GM03348 (cell line): ENCODE results near the gene GTF2E1.
"Not testable (repeated sequence)": the region's sequence is repeated elsewhere in the genome, so short reads cannot be mapped to it uniquely, and the experiment has no call there.

Experiments
- DNase-seq: peaks from one replicate; pipeline ENCODE4 v3.0.0; 2012; ENCODE audit warnings: low spot score

Gene GTF2E1

DNA sequence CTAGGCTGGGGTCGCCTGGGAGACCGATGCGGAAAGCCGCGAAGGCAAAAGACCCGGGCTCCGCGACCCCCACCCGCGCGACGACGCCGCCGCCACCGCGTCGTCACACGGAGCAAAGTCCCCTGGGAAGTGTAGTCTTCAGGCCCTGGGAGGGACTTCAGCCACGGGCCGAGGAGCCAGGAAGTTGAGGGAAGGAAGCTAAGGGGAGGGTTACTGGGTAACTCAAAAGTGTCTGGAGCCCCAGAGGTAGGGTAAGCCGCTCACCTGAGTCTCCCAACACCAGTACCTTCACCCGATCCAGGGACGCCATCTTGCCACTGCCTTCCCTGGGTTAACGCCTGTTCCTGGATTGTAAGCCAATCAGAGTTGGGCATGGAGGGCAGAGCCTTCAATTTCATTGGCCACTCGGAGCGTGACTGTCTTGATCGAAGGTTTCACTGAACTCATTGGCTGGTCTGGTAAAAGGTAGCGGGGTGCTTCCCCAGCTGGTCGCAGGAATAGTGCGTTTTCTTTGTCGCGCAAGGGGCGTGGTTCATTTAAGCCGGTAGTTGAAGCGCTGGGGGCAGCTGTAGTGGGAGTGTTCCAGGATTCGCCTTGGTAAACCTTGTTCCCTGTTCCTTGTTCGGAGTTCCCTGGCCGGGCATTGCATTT is at the start of gene GTF2E1, which contains the start of gene RABL3:
TSS of gene GTF2E1 (plus strand) at position 547 of the 651 bp plus-strand sequence. CDS start 7,809 bp downstream, outside the sequence.
TSS of gene RABL3 (minus strand) at position 319 of the 651 bp plus-strand sequence. CDS start at position 310, 9 bp downstream.
- DNase-seq = peak; percentile 98

DNA sequence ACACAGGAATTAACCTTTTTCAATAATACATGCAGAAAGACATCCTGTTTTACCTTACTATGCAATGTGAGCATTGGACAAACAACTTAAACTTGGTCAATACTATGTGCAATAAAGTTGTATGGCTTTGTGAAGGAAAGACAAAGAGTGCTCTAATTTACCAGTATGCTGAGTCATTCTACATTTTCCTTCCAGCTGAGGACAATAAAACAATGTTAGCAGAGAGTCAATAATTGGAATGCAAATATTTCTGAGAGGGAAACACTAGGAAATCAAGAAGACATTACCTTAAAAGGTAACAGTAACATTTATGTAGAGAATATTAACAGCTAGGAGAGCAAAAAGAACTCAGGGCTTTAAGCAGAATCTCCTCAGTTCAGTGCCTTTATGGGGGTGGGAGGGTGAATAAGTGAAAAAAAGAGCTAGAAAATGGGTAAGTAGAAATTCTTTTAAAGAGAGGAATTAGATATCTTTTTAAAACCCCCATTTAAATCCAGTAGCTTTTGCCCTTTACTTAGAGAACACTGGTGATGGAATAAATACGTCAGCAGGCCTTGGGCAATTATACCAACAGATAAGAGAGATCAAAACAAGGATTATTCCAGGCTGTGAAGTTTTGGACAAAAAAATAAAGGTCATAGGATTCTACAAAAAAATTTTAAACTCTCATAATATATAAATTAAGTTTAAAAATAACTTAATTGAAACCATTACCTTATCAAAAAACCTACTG is 48.9 kb upstream of the GTF2E1 start:
- peak; percentile 37 for DNase-seq

DNA sequence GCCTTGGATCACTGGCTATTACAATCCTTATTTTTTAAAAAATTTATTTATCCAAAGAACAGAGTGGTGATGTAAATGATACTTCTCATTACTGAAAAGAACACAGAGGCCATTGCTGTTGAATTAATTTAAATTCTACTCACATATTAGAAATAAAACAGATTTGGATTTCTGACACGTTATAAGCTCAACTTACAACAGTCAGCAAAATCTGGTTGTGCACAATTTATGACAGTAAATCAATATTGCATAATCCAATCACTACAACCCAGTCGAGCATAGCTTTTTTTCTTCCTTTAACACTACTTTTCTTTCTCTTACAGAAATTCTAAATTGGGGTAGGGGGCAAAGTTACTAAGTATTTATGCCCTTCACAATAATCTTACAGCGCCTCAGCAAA is 43.2 kb upstream of the GTF2E1 start:
- no peak for DNase-seq

DNA sequence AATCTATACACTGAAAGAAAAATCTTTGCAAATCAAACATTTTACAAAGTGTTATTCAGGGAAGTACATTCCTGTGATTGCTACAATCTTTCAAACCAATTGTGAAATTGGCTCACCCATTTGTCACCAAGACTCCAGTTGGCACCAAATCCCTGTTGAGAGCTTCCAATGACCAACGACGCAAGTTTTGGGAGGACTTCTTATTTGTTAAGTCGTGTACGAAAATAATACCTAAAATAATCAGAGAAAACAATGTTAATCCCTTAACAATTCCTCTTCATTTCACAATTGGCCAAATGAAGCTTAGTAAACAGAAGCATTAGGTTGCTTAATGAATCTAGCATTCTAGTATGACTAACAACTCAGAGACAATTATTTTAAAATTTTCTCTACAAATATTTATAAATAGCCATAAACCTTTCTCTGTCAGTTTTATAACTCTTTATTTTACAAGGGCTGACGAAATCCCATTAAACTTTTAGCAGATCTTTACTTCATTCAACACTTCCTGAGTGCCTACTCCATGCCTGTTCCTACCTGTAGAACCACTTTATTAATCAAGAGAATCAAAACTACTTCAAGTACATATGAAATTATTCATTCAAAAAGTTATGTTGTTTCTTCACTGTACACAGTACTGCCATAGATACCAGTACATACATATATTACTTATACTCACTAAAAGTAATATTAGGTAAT is 36.5 kb upstream of the GTF2E1 start:
- DNase-seq = no peak

DNA sequence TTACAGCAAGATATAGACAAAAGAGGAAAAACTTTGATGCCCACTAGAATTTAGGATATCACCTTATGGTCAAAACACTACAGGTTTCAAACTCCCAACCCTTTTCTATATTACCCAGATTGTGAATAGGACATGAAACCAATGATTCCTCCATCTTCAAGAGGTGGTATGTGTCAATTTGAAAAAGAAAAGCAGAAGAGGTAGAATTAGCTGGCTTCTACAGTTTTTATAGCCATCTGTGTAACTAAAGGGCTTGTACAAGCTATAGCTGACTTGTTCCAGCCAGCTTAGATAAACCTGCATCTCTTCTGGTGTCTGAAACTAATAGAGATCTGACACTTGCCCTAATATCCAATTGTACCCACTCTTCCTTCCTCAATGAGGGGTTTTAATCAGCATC is 35.6 kb upstream of the GTF2E1 start:
- no peak for DNase-seq

DNA sequence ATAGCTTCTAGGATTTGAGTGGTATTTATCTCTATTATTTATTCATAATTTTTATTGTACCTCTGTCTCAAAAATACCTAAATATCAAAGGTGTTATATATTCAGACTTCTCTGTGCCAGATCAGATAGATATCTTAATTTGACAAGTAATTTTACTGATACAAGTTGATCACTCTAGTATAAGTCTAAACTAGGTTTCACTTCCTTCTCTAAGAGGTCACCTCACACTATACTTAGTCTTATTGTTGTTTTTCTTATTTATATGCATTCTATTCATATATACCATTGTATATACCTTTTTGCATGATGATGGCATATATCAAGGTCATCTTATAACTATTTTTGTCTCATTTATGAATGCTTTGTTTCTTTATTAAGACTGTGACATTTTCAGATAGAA is 34.1 kb upstream of the GTF2E1 start:
- DNase-seq = no peak

DNA sequence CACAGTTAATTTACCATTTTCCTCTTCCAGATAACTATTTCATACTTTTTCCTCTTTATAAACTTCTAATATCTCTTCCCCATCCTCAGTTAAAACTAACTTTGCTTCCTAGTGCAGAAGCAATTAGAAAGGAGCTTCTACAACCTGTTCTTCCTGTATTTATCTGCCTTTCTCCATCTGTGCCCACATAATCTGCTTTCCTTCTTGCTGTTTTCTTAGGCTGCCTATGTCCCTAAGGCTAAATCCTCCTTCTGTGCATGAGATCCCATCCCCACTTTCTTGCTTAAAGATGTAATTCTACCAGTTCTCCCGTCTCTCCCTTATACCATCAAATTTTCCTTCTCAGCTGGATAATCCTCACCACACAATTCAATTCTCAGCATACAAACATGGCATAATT is 32.2 kb upstream of the GTF2E1 start:
- no peak for DNase-seq

DNA sequence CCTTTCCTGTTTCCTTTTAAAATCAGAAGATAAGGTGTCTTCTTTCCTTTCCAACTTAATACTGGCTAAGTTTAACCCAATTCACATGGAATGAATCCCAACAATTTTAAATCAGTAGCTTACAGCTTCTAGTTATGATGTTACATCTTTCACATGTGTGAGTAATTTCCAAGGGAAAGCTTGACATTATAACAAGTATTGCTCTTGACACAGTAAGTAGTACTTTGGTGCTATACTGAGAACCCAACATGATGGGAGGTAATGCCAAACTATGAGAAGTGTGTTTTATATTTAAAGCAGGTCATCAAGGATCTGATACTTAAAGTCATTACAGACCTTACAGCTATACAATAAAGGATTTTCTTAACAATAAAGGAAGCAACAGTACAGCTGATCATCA is 29.3 kb upstream of the GTF2E1 start:
- DNase-seq = no peak

DNA sequence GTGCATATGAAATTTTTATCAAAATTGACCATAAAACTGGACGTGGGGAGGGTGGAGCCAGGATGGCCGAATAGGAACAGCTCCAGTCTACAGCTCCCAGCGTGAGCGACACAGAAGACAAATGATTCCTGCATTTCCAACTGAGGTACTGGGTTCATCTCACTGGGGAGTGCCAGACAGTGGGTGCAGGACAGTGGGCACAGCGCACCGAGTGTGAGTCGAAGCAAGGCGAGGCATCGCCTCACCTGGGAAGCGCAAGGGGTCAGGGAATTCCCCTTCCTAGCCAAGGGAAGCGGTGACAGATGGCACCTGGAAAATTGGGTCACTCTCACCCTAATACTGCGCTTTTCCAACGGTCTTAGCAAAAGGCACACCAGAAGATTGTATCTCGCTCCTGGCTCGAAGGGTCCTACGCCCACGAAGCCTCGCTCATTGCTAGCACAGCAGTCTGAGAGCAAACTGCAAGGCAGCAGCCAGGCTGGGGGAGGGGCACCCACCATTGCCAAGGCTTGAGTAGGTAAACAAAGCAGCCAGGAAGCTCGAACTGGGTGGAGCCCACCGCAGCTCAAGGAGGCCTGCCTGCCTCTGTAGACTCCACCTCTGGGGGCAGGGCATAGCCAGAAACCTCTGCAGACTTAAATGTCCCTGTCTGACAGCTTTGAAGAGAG is 23.2 kb upstream of the GTF2E1 start:
- DNase-seq = not testable (repeated sequence)

DNA sequence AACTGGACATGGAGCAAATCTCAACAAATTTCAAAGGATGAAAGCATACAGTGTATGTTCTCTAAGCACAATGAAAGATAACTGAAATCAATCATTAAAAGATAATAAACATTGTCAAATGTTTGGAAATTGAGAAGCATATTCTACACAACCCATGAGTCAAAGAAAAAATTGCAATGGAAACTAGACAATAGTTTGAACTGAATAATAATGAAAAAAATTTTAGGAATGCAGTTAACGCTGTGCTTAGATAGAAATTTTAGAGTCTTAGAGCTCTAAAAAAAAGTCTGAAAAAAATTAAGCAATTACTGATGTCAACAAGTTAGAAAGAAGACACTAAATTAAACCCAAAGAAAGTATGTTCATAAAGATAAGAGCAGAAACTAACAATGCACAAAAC is 15.8 kb upstream of the GTF2E1 start:
- DNase-seq = peak; percentile 64

DNA sequence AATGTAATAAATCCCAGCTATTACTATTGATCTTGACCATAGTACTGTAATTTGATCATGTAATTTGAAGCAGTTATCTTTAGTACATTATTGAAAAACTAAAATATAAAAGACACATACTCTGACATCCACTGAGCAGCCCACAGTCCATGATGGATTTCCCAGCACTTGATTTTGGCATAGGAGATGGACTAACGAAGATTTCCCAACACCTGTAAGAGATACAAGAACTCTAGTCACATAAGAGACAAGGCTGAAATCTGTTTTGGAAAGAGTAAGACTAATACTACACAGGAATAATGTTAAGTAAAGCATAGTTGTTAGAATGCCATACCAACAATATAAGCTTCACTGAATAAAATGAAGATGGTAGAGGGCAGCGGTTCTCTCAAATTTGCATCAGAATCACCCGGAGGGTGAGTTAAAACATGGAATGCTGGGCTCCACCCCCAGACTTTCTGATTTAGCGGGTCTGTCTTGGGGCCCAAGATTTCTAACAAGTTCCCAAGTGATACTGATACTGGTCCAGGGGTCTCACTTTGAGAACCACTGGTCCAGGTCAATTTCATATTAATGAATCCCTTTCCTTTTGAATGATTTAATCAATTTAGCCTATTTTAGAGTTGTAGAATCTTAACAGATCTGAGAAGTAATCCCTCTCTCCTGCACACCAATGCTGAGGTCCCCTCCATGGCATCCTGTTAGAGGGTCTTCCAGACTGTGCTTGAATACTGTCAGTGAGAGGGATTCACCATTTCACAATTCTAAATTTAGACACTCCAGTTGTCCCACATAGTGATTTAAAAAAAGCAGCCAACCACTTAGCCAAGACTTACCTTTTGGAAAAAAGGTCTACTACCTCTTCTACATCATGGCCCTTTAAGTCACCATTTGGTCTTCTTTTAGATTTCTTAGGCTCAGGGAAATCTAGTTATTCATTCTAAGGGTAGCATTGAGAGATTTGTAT is 11.7 kb upstream of the GTF2E1 start:
- no peak for DNase-seq

DNA sequence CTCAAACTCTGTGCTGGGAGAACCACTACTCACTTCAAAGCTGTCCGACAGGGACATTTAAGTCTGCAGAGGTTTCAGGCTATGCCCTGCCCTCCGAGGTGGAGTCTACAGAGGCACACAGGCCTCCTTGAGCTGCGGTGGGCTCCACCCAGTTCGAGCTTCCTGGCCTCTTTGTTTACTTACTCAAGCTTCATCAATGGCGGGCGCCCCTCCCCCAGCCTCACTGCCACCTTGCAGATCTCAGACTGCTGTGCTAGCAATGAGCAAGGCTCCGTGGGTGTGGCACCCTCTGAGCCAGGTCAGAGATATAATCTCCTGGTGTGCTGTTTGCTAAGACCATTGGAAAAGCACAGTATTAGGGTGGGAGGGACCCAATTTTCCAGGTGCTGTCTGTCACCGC is 4.5 kb upstream of the GTF2E1 start:
- not testable (repeated sequence) for DNase-seq

DNA sequence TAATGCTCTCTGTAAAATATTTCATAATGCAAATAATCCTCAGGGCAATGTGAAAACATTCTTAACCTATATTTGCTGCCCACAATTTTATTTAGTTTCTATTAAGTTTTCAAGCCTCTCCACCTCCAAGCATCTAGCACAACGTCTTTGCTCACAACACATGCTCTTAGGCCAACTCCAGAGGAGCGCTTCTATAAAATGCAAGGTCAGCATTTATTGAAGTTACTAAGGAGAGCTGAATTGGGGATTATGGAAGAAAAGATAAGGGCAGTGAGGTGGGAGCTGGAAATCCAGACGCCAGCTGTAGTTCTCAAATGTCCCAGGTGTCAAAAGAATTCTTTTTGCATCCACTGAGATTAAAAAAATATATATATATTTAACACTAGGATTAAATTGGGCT is 1.2 kb upstream of the GTF2E1 start:
- no peak for DNase-seq

DNA sequence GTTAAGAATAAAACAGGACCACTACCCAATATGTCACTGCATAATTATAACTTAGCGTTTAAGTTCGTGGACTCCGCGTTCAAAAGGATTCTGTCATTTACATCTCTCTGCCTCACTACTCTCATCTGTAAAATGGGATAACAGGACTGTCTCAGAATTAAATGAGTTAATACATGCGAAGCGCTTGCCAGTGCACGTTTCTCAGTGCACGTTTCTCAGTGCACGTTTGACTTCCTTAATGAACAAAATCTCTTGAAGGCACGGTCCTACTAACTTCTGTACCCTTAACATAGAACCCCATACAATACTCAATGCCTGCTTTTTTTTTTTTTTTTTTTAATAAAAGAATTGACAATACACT is 727 bp upstream of the GTF2E1 start:
- no peak for DNase-seq

DNA sequence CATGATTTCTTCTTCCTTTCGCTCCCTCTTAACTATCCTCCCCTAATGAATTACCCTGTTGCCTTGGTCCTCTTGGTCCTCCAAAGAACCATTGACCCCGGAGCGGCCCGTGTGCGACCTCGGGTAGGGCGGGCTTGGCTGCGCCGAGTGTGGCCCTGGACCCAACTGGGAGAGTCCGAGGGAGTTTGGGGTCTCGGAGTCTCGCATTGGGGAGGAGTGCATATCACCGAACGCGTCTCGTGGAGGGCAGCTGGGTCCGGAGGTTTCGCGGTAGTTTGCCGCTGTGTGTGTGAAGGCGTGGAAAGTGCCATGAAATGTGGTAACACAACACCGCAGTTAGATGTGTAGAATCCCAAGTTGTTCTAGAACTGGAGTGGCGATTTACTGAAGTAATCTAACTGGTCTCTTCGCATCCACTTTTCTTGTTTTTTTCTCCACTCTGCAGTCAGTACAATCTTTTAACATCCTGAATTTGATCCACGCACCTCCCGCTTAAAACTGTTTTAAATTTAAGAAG is 363 bp downstream of the GTF2E1 start:
- peak; percentile 19 for DNase-seq

DNA sequence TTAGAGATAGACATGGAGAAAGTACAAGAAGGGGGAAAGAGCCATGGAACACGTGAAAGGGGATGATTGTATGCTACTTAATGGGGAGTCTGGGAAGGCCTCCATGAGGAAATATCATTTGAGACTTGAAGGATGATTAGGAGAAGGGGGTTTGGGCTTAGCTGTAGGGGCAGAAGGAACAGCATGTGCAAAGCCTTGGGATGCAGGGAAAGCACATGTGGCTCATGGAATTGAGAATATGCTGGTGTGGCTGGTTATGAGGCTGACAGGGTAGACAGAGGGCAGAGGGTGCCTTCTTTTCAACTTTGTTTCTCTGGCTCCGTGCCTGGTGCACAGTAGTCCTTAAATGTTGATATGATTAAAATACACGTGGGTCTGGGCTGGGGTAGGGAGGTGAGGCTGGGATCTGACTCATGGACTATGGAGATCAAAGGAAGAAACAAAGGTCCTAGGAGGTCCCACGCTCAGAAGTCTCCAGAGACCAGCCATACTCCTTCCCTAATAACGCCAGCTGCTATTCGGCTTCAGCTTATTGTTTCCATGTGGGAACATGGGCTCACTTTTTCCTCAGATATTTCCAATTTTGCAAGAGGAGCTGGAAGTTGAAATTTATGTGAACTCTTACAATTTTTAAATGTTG is 1.1 kb downstream of the GTF2E1 start:
- DNase-seq = peak; percentile 43

DNA sequence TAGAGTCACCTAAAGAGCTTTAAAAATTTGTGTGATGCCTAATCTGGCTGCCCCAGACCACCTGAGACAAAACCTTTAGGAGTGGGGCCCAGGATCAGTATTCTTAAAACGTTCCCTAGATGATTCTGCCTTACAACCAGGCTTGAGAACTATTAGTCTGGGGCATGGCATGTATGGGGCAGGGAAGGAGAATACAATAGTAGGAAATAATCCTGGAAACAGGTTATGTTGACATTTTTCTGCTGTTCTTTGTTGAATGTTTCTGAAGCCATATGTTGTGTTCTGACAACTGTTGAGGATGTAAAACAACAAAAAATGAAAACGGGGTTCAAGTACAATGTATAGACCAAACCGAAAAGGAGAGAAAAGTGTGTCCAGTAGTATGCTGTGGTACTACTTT is 2.9 kb downstream of the GTF2E1 start:
- no peak for DNase-seq

DNA sequence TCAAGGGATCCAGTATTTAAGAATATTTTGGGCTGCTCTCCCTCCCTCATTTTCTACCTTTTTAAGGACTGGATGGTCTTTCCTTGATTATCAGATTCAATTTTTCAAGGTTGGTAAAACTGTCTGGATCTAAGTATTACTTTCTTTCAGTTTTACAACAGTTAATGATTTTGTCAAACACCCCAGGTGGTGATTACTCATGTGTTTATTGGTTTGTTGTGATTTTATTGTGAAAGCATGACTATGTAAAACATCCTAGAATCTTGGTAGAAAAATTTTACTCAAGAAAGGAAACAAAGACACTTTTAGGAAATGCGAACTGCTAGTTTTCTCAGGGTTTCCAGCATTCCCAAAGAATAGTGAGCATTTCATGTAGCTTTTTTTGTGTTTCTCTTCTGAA is 7.3 kb downstream of the GTF2E1 start:
- no peak for DNase-seq

DNA sequence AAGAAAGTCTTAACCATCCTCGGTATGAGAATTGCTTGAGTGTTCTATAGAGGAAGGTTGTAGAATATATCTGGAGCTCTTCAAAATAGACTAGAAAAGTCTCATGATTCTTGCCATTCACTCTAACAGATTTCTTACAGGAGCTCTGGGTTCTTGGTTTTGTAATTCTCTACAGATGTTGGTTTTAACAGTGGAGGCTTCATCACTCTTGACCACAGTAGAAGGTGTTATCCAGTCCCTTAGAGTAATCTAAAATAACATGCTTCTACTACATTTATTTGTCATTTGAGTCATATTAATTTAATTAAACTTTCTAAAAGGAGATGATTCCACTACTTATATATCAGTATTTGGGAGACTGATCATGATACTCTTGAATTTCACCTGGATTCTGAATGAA is 9.7 kb downstream of the GTF2E1 start:
- no peak for DNase-seq

DNA sequence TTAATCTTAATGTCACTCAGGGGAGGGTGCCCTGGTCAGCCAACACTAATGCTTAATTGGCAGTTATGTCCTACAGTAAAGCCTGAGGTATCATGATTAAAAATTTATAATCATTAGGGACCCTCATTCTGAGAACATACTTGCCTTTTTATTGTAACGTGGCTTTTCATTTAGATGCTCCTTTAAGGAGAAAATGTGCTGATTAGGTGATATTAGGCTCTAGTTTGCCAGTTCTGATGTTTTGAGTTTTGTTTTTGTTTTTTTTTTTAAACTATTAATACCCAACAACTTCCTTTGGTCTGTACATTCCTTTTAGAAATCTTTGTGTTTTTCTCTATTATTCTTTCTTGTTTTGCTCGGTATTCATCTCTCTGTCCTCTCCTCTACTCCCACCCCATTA is 10.3 kb downstream of the GTF2E1 start:
- DNase-seq = no peak

DNA sequence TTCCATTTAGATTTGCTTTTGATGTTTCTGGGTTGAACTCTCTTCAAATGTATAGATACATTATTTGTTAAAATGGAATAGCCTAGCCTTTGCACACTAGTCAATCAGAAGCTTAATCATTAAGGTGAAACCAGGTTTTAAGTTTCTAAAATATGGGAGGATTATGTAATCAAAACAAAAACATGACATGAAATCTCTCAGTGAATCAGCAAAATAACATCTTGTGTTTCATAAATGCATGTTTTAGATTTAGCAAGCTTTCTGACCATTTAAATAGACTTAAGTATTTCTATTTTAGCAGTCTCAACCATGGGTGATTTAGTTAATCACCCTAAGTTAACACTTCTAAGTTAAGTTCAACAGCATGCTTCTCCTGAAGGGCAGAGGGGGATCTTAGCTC is 11.3 kb downstream of the GTF2E1 start:
- DNase-seq = peak; percentile 9
